ENCODE measurements around the gene TRPM2.

The TRPM2 gene

GRCh38 chr21:44418108-44418875 lies 64.9 kb downstream of the TRPM2 start:
- DNase-seq = no peak

- DNase-seq = no peak
Measured at GRCh38 chr21:44418876-44419230, 65.4 kb downstream of the TRPM2 start.

- DNase-seq = no peak
Measured at GRCh38 chr21:44419679-44420078, 66.3 kb downstream of the TRPM2 start.

GRCh38 chr21:44420416-44421205 lies 67.2 kb downstream of the TRPM2 start:
- DNase-seq = no peak

- DNase-seq = no peak
Measured at GRCh38 chr21:44421901-44422840, 68.8 kb downstream of the TRPM2 start.

- no peak for DNase-seq
Measured at GRCh38 chr21:44423312-44423821, 69.9 kb downstream of the TRPM2 start.

GRCh38 chr21:44423941-44424607 lies 70.7 kb downstream of the TRPM2 start:
- no peak for DNase-seq

GRCh38 chr21:44424608-44425306 lies 71.3 kb downstream of the TRPM2 start:
- no peak for DNase-seq

GRCh38 chr21:44425307-44425894 lies 72.0 kb downstream of the TRPM2 start:
- DNase-seq = no peak

- no peak for DNase-seq
Measured at GRCh38 chr21:44425895-44426662, 72.7 kb downstream of the TRPM2 start.

- DNase-seq = no peak
Measured at GRCh38 chr21:44426663-44427191, 73.3 kb downstream of the TRPM2 start.

GRCh38 chr21:44427241-44428120 lies 74.1 kb downstream of the TRPM2 start:
- DNase-seq = no peak

- no peak for DNase-seq
Measured at GRCh38 chr21:44428281-44428960, 75.0 kb downstream of the TRPM2 start.

- DNase-seq = no peak
Measured at GRCh38 chr21:44429894-44430293, 76.5 kb downstream of the TRPM2 start.

GRCh38 chr21:44431300-44431699 lies 77.9 kb downstream of the TRPM2 start:
- no peak for DNase-seq

GRCh38 chr21:44432841-44433790 lies 79.7 kb downstream of the TRPM2 start:
- DNase-seq = no peak

GRCh38 chr21:44433791-44434567 lies 80.6 kb downstream of the TRPM2 start:
- DNase-seq = no peak
